ENCODE measurements around the gene TMED7.

Gene TMED7

DNA sequence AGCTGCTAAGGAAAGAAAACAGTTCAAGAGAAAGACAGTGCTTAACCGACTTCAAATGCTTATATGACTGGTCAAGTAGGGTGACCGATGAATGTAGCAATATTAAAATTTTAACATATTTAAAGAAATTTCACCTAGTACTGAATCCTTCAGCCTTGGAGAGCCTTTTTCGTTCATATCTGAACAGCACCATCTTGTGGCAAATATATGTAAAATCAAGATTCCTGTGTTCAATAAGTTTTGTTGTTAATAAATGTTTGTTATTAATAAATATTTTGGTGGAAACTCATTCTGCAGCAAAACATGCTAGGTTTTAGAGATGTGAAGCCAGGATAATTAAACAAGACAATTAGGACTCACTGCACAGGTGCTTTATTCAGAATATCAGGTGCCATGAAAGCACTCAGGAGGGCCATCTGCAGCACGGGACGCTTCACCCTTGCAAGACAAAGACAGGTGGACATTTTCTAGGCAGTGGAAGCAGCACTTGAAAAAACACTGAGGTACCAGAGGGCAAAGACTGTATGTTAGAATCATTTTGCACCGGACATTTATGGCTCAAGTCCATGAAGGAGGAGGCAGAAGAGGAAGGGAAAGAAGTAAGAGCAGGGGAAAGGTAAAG is 39.2 kb downstream of the TMED7 start:
- no peak overlapping the region for H3K4me3 ChIP-seq
- no peak overlapping the region for H3K27ac ChIP-seq

DNA sequence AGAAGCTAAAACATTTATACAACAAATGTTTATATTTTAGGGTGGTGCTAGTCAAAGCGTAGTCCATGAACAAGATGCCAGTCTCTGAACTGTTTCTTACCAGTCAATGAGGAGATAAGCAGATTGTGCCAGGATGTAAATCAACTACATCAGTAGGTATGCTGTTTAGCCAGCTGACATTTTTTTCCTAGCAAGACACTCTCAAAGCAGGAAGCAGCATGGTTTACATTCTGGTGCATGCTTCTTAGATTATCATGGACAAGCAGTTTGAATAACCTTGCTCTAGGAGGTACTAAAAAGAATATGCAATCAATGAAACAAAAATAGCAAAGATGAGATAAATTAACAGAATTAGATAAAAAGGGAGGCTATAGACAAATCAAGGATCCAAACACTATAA is 40.6 kb downstream of the TMED7 start:
- H3K27ac ChIP-seq, result no peak overlapping the region
- no peak overlapping the region for H3K4me3 ChIP-seq

DNA sequence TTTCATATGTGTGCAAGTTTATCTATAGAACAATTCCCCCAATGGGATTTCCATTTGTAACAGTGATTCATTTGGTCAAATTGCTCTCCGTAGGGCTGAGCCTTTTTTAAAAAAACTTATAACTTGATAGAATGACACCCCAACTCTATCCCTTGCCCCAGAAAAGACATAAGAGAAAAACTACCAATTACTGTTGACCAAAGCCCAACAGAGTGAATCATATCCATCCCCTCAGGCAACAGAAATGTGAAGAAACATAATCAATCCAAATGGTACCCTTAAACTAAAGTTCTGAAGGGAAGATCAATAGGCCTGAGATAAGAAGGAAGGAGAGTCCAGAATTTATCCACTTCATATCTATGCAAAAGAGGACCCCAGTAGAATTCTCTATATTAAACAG is 41.3 kb downstream of the TMED7 start:
- Histone ChIP-seq H3K27ac (no peak overlapping the region), H3K4me3 (no peak overlapping the region)

GRCh38 chr5:115583474-115583873 is 42.4 kb downstream of the TMED7 start:
- Histone ChIP-seq H3K4me3 (no peak overlapping the region), H3K27ac (peak overlapping the region in 2 of 21 experiments; percentile 6 to 58)

DNA sequence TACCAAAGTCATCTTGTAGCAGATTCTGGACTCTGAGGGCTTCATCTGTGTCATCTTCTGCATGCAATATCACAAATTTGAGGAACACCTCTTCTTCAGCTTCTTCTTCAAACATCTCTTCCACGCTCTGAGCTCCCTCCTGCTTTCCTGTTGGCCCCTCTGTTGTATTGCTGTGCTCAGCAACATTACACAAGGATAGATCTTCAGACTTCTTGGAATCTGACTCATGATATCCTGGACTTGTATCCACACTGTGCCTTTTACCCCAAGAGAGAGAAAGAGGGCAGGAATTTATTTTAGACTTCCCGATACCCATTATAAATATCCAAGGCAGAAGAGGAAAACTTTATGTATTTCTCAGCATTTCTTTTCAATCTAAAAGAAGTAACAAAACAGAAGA is 44.9 kb downstream of the TMED7 start:
- Histone ChIP-seq H3K27ac (no peak overlapping the region), H3K4me3 (no peak overlapping the region)

GRCh38 chr5:115579747-115580173 is 46.1 kb downstream of the TMED7 start:
- H3K4me3 ChIP-seq, result no peak overlapping the region
- no peak overlapping the region for H3K27ac ChIP-seq

DNA sequence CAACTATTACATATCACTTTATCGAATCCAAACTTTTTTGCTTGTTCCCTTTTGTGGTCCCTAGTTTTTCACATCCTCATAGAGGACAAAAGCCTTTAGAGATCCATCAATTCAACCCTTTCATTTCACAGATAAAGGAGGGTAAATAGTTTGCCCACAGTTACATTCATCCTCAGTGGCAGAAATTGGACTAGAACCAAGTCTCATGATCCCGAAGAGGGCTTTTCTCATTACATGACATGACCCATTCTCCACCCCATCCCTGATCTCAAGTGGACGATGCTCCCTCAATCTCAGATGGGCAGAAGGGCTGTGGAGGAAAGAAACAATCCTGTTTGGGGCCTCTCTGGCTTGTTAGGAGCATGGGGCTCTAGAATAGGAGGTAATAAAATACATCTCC is 46.6 kb downstream of the TMED7 start:
- H3K4me3 ChIP-seq, result no peak overlapping the region
- no peak overlapping the region for H3K27ac ChIP-seq

DNA sequence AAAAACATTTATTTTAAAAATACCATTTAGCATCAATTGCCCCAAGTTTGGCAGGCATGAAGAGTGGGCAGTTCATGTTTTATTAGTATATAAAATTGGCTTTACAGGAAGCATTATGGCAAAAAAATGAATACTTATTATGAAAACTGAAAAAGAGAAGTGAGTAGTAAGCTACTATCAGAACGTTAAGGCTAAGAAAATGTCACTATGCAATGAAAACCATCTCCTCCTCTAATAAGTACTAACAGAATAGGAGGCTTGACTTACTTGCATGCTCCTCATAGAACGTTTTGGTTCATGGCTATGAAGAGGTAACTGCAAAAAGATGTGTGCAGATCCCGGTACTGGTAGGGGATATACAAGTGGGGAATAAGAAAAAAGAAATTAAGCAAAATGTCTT is 47.2 kb downstream of the TMED7 start:
- H3K27ac ChIP-seq, result no peak overlapping the region
- H3K4me3 ChIP-seq, result no peak overlapping the region

GRCh38 chr5:115577741-115578140 is 48.1 kb downstream of the TMED7 start:
- no peak overlapping the region for H3K27ac ChIP-seq
- H3K4me3 ChIP-seq, result no peak overlapping the region

DNA sequence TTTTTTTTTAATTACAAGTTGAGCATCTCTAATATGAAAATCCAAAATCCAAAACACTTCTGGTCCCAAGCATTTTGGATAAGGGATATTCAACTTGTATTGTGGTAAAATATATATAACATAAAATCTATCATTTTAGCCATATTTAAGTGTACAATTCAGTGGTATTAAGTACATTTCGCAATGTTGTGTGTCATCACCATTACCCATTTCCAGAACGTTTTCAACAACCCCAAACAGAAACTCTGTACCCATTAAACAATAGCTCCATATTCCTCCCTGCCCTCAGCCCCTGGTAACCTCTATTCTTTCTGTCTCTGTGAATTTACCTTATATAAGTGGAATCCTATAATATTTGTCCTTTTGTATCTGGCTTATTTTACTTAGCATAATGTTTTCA is 48.5 kb downstream of the TMED7 start:
- no peak overlapping the region for H3K27ac ChIP-seq
- no peak overlapping the region for H3K4me3 ChIP-seq

DNA sequence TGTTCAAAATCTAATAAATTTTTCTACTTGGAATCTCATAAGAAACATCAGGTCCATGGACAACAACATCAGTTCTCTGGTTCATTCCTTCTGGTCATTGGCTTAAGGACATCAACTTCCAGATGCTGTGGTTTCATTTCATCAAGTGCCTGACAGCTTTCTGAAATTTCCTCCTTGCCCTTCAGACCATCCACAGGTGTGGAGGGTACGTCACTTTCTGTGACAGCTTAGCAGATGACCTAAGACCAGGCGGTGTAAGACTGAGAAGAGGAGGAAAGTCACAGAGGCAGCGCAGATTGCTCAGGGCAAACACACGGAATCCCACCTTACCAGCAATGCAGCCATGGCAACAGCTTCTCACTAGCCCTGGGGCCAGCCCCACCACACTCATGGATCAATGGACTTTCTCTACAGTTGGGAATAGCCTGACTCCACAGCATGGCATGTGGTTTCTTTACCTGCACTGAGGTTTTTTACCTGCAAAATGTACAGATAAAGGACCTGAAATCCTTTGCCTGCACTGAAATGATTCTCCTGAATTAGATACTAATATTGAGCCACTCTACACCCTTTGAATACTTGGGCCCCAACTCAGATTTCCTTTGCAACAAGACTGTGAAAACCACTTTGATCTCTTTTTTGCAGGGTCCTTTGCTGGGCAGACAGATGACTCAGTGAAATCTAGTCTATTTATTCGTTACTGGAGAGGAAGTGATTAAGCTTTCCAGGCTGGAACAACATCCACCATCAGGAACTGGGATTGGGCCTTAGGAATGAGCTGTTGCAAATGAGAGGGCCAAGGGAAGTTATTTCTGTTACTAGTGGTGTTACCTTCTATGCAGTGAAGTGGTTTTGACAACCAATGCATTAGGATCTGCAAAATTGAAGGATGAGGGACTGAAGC is 50.4 kb downstream of the TMED7 start:
- H3K27ac ChIP-seq, result peak overlapping the region in 1 of 21 experiments; percentile 34

DNA sequence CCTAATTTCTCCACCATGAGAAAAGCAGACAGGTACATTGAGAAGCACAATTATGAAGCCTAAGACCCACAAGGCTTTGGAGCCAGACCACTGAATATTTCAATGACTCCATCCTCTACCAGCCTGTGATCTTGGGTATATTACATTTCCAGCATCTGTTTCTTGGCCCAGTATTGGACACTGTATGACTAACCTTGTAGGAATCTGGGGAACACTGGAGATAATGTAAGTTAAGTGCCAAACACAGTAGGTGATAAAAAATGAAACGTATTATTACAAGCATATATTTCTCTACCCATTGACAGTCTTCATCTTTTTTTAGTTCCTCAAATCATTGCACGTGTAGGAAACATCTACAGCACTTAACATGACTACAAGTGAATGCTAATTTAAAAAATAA is 52.7 kb downstream of the TMED7 start:
- Histone ChIP-seq H3K27ac (no peak overlapping the region), H3K4me3 (no peak overlapping the region)

More for the DNA sequence above, 50.4 kb downstream of the TMED7 start:
- H3K4me3 ChIP-seq, result no peak overlapping the region

DNA sequence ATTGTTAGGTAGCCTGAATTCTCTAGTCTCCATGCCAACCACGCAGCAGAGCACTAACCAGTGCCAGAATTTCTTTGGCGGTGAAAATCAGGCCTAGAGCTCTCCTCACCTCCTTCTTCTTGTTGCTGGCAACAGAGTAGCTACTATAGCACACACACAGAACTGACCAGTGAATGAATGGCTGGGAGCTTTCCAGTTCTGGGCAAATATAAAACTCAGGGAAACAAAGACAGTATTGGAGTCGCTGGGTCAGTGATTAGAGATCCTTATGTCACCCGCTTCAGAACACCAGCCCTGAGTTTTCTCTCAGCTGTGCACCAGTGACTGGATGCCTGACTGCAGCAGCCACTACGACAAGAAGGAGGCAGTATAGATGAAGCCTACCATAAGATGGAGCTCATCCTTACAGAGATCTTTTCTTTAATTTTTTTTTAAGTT is 54.4 kb downstream of the TMED7 start:
- no peak overlapping the region for H3K27ac ChIP-seq

DNA sequence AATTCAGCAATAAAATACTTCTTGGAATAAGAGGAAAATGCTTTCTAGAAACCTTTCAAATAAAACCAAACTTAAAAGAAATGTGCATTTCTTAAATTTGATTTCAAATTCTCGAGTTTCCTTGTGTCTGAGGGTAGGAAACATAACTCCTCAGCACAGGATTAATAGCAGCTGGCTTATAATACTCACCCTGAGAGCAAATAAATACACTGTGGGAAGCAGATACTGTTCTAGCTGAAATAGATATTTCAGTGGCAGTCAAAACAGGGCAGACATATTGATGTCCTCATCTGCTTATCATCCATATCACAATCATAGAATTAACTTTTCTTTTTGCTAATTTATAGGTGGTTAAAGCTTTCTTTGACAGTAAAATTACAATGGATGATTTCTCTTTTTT is 57.2 kb downstream of the TMED7 start:
- no peak overlapping the region for H3K27ac ChIP-seq

More for the DNA sequence above, 54.4 kb downstream of the TMED7 start:
- H3K4me3 ChIP-seq, result no peak overlapping the region

GRCh38 chr5:115565233-115565632 is 60.6 kb downstream of the TMED7 start:
- no peak overlapping the region for H3K27ac ChIP-seq
- no peak overlapping the region for H3K4me3 ChIP-seq

More for the DNA sequence above, 57.2 kb downstream of the TMED7 start:
- H3K4me3 ChIP-seq, result no peak overlapping the region

Measured in skin epidermis (tissue), 12 donors.